ENCODE data around the gene XRCC1. TPM values are rescaled to one million over a fixed set of nuclear protein-coding genes. Genes with fewer than 3 reads are reported as not detected.
A peak's percentile ranks its signal among the peaks of the same experiment; 100 is the strongest.
"Not testable (repeated sequence)": the region's sequence is repeated elsewhere in the genome, so short reads cannot be mapped to it uniquely, and the experiment has no call there.

XRCC1 gene
- total RNA-seq, 1 donor from 2014 or later: 29.6 TPM

DNA sequence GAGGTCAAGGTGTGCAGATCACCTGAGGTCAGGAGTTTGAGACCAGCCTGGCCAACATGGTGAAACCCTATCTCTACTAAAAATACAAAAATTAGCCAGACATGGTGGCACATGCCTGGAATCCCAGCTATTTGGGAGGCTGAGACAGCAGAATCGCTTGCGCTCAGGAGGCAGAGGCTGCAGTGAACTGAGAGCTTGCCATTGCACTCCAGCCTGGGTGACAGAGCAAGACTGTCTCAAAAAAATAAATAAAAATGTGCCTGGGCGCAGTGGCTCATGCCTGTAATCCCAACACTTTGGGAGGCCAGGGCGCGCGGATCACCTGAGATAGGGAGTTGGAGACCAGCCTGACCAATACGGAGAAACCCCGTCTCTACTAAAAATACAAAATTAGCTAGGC lies 51.6 kb downstream of the XRCC1 start:
- intact Hi-C loops (cut with micrococcal nuclease); H3K27me3 Mint-ChIP-seq; H3K27ac Mint-ChIP-seq; DNase-seq; H3K4me3 Mint-ChIP-seq; H3K9me3 Mint-ChIP-seq: not testable (repeated sequence)
- Mint-ChIP-seq H3K4me1 (peaks cover 31% of the 10 kb centered on the region), H3K36me3 (ENCODE audit: low read depth) (peaks cover 15% of the 10 kb centered on the region)

DNA sequence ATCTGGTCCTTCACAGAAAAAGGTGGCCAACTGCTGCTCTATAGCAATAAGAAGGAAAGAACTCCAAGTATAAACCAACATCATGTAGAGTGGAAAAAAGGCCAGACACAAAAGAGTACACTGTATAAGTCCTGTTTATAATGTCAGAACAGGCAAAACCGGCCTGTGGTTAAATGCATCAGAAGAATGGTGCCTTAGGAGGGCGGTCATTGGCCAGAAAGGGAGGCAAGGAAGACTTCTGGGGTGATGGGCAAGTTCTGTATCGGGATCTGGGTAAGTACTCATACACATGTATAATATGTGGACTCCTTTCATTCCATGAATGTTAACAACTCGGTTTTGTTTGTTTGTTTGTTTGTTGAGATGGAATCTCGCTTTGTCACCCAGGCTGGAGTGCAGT lies 52.4 kb downstream of the XRCC1 start:
- Mint-ChIP-seq H3K4me1 (peaks cover 28% of the 10 kb centered on the region), H3K36me3 (ENCODE audit: low read depth) (peaks cover 15% of the 10 kb centered on the region), H3K27ac (no peak overlapping the region), H3K4me3 (peak overlapping the region; percentile 25), H3K27me3 (no peaks in the 10 kb centered on the region), H3K9me3 (no peaks in the 10 kb centered on the region)
- no peak for DNase-seq
- intact Hi-C loops (cut with micrococcal nuclease): no loop called here

DNA sequence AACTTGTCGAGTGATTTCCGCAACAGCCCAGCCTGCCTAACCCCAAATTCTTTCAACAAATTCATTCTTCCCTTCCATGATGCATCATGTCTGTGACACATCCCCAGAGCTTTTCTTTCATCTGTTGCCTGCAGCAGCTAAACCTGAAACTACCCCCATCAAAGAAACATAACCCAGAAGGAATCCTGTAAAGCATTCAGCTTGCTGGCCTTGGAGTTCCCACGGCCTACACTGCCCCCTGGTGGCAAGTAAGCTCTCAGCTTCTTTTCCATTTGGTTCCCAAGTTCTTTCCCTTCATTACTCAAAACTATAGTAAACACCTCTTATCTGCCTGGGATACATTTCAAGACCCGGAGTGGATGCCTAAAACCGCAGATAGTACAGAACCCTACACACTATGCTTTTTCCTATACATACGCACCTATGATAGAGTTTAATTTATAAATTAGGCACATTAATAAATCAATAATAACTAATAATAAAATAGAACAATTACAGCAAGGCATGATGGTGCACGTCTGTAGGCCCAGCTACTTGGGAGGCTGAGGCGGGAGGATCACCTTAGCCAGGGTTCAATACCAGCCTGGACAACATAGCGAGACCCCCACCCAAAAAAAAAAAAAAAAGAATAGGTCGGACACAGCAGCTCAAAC lies 55.8 kb downstream of the XRCC1 start:
- H3K4me1 Mint-ChIP-seq: peaks cover 16% of the 10 kb centered on the region

DNA sequence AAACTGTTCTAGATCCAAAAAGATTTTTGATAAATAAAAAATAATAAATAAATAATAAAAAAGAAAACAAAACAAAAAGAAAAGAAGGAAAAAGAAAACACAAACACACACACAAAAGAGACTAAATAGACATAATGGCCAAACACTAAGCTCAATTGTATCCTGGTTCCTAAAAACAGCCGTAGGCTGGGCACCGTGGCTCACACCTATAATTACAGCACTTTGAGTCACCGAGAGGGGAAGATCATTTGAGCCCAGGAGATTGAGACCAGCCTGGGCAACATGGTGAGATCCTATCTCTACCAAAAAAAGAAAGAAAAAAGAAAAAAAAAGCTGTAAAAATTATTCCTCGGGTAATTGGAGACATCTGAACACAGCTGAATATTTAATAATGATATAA lies 57.3 kb downstream of the XRCC1 start:
- Mint-ChIP-seq H3K4me3 (no peak overlapping the region), H3K4me1 (peaks cover 12% of the 10 kb centered on the region), H3K36me3 (ENCODE audit: low read depth) (peaks cover 20% of the 10 kb centered on the region), H3K9me3 (no peaks in the 10 kb centered on the region), H3K27me3 (no peaks in the 10 kb centered on the region), H3K27ac (no peak overlapping the region)
- no peak for DNase-seq
- intact Hi-C loops (cut with micrococcal nuclease): no loop called here

More for the DNA sequence above, 55.8 kb downstream of the XRCC1 start:
- Mint-ChIP-seq H3K27me3 (no peaks in the 10 kb centered on the region), H3K27ac (peak overlapping the region; percentile 57), H3K36me3 (ENCODE audit: low read depth) (peaks cover 18% of the 10 kb centered on the region), H3K4me3 (no peak overlapping the region), H3K9me3 (no peaks in the 10 kb centered on the region)
- intact Hi-C loops (cut with micrococcal nuclease): loop anchor here (1.0 kb wide), 3 partner anchors 15 to 86 kb away; partner anchors contain the start of gene PHLDB3
- peak; percentile 93 for DNase-seq

DNA sequence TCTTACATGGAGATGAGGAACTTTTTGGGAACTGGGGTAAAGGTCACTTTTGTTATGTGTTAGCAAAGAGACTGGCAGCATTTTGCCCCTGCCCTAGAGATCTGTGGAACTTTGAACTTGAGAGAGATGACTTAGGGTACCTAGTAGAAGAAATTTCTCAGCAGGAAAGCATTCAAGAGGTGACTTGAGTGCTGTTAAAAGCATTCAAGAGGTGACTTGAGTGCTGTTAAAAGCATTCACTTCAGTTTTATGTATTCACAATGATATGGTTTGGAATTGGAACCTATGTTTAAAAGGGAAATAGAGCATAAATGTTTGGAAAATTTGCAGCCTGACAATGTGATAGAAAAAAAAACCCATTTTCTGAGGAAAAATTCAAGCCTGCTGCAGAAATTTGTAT lies 62.9 kb downstream of the XRCC1 start:
- H3K36me3 Mint-ChIP-seq (ENCODE audit: low read depth): peaks cover 37% of the 10 kb centered on the region
- H3K27ac Mint-ChIP-seq; H3K4me1 Mint-ChIP-seq; intact Hi-C loops (cut with micrococcal nuclease); H3K27me3 Mint-ChIP-seq; DNase-seq; H3K4me3 Mint-ChIP-seq; H3K9me3 Mint-ChIP-seq: not testable (repeated sequence)

DNA sequence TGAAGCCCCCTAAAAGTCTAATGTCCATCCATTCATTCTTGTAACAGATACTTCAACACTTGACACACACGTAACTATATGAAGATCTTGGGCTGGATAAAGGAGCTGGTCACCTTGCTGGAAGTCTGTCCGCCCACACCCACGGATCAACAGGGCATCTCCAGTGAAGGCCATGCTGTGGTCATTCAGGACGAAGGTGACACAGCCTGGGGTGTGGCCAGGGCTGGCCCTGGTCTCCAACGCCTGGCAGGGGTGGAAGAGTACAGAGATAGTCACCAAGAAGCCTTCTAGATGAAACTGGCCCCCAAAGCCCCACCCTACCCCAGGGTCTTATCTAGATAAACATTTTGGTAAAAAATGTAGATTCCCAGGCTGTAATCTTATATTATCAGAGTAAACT lies 64.0 kb downstream of the XRCC1 start:
- no peak for DNase-seq
- H3K27ac Mint-ChIP-seq: no peak overlapping the region
- peaks cover 1% of the 10 kb centered on the region for H3K4me1 Mint-ChIP-seq
- H3K4me3 Mint-ChIP-seq: no peak overlapping the region
- intact Hi-C loops (cut with micrococcal nuclease): no loop called here
- no peaks in the 10 kb centered on the region for H3K27me3 Mint-ChIP-seq
- no peaks in the 10 kb centered on the region for H3K9me3 Mint-ChIP-seq
- H3K36me3 Mint-ChIP-seq (ENCODE audit: low read depth): peaks cover 36% of the 10 kb centered on the region

DNA sequence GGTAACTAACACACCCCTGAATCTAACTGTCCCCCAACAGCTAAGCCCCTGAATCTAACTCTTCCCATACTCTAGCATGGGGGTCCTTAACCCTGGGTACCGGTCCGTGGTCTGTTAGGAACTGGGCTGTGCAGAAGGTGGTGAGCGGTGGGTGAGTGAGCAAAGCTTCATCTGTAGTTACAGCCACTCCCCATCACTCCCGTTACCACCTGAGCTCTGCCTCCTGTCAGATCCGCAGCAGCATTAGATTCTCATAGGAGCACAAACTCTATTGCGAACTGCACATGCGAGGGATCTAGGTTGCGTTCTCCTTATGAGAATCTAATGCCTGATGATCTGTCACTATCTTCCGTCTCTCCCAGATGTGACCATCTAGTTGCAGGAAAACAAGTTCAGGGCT lies 64.6 kb downstream of the XRCC1 start:
- Mint-ChIP-seq H3K36me3 (ENCODE audit: low read depth) (peaks cover 40% of the 10 kb centered on the region), H3K4me1 (peaks cover 4% of the 10 kb centered on the region), H3K4me3 (no peak overlapping the region), H3K27ac (no peak overlapping the region), H3K9me3 (no peaks in the 10 kb centered on the region), H3K27me3 (no peaks in the 10 kb centered on the region)
- no peak for DNase-seq
- intact Hi-C loops (cut with micrococcal nuclease): no loop called here

DNA sequence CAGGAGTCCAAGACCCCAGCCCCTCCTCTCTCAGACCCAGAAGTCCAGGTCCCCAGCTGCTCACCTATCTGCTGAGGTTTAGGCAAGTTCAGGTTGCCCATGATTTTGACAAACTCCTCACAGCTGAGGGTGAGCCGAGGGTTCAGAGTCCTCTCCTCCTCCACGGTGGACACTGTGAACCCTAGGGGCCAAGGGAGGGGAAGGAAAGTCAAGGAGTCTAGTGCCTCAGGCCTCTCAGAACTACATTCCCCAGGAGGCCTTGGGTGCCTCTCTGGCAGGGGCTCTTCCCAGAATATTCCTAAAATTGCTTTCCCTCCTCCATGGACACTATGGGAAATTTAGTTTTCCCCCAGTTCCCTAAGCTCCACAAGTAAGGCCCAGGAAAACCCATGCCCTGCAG lies 67.4 kb downstream of the XRCC1 start:
- DNase-seq: no peak
- Mint-ChIP-seq H3K4me3 (no peak overlapping the region), H3K36me3 (ENCODE audit: low read depth) (peaks cover 40% of the 10 kb centered on the region), H3K4me1 (peaks cover 21% of the 10 kb centered on the region), H3K27me3 (no peaks in the 10 kb centered on the region), H3K9me3 (no peaks in the 10 kb centered on the region), H3K27ac (no peak overlapping the region)
- intact Hi-C loops (cut with micrococcal nuclease): no loop called here

DNA sequence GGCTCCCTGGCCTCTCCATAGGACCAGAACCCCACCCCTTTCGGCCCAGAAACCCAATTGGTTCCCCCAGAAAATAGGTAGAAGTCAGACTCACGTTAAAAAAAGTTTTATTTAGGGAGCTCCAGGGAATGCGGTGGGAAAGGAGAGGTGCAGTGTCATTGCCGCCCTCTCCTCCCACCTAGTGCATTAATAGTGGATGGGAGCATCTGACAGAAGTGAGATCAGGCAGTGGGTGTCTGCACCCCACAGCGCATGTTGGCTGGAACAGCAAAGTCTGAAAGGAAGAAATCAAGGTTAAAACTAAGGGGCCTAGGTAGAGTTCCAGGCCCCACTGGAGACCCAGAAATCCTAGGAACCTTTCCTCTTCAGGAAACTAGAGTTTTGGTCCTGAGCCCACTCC lies 68.7 kb downstream of the XRCC1 start:
- intact Hi-C loops (cut with micrococcal nuclease): no loop called here
- H3K4me3 Mint-ChIP-seq: no peak overlapping the region
- DNase-seq: no peak
- H3K27ac Mint-ChIP-seq: peak overlapping the region; percentile 20
- no peaks in the 10 kb centered on the region for H3K9me3 Mint-ChIP-seq
- H3K4me1 Mint-ChIP-seq: peaks cover 23% of the 10 kb centered on the region
- peaks cover 45% of the 10 kb centered on the region for H3K36me3 Mint-ChIP-seq (ENCODE audit: low read depth)
- H3K27me3 Mint-ChIP-seq: no peaks in the 10 kb centered on the region

DNA sequence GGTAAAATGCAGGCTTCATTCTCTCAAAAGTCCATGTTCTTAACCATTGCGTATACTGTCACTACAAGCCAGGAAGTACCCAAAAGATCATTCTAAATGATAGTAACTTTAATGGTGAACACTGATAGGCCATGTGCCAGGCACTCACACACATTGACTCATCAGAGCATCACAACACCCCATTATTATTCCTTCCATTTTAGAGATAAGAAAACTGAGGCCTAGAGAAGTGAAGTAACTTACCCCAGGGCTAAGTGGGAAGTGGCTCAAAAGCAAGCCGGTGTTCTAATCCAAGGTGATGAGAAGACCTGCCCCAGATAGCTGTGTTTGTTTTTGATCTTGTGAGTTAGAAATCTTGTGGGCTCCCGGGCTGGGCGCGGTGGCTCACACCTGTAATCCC lies 69.4 kb downstream of the XRCC1 start:
- intact Hi-C loops (cut with micrococcal nuclease): loop anchor here (2.0 kb wide), 1 partner anchor 27 kb away; the partner anchor contains the start of gene ZNF575
- H3K27ac Mint-ChIP-seq: no peak overlapping the region

DNA sequence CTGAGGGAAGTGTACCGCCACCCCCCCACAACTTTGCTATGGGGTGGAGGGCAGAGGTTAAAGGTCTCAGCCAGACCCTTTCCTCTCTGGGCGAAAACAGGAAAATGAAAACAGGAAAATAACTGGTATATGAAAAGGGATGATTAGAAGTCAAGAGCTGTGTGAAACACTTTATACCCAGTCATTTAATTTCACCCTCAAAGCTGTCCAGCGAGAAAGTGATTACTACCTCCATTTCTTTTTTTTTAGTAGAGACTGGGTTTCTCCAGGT lies 70.2 kb downstream of the XRCC1 start:
- H3K27ac Mint-ChIP-seq: peak overlapping the region; percentile 48
- no peaks in the 10 kb centered on the region for H3K27me3 Mint-ChIP-seq
- DNase-seq: no peak
- H3K4me1 Mint-ChIP-seq: peaks cover 25% of the 10 kb centered on the region
- no peaks in the 10 kb centered on the region for H3K9me3 Mint-ChIP-seq
- intact Hi-C loops (cut with micrococcal nuclease): loop anchor here (2.0 kb wide), 1 partner anchor 28 kb away; the partner anchor contains the start of gene ZNF575
- H3K4me3 Mint-ChIP-seq: peak overlapping the region; percentile 93
- H3K36me3 Mint-ChIP-seq (ENCODE audit: low read depth): peaks cover 40% of the 10 kb centered on the region

More for the DNA sequence above, 69.4 kb downstream of the XRCC1 start:
- Mint-ChIP-seq H3K36me3 (ENCODE audit: low read depth) (peaks cover 41% of the 10 kb centered on the region), H3K4me1 (peaks cover 23% of the 10 kb centered on the region), H3K9me3 (no peaks in the 10 kb centered on the region), H3K4me3 (no peak overlapping the region), H3K27me3 (no peaks in the 10 kb centered on the region)
- no peak for DNase-seq

DNA sequence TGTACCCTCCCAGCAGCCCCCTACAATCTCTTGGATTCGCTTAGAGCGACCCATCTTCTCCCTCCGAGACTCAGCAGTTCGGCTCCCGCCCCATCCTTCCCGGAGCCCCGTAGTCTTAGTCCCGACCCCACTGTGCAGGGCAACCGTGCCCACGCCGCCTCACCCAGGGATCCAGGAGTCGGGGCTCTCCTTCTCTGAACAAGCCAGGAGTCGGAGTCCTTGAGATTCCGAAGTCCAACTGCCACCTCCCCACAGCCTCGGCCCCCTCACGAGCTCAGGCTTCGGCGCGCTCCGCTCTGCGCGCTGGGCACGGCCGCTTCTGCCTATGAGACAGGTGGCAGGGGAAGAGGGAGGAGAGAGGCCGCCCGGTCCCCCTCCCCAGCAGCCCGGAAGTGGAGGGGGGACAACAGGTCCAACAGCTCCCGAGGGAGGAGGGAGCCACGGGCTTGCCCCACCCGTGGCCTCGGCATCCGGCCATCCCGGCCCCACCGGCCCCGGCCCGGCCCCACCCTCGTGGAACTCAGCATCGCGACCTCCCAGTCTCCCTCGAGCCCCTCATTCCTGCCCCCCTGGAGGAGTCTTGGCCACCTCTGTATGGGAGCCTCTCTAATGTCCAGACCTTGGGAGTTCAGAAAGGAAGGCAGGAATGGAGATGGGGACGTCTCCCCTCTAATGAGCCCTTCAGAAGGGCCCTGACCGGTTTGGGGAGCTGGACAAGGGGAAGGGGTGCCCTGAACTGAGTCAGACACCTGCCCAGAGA lies 70.7 kb downstream of the XRCC1 start, which contains the start of gene PHLDB3:
PHLDB3 (minus strand) TSS at position 321 of the 760 bp plus-strand sequence. CDS start 628 bp downstream, outside the sequence.
- Mint-ChIP-seq H3K4me1 (peaks cover 25% of the 10 kb centered on the region), H3K4me3 (peak within 1 kb of the TSS; percentile 93), H3K27me3 (no peaks in the 10 kb centered on the region), H3K36me3 (ENCODE audit: low read depth) (peaks cover 35% of the 10 kb centered on the region), H3K9me3 (no peaks in the 10 kb centered on the region), H3K27ac (peak within 1 kb of the TSS; percentile 94)
- DNase-seq: peak; percentile 85
- intact Hi-C loops (cut with micrococcal nuclease): loop anchor here (1.0 to 2.0 kb wide), 4 partner anchors 15 to 57 kb away; partner anchors contain the start of gene ZNF575

DNA sequence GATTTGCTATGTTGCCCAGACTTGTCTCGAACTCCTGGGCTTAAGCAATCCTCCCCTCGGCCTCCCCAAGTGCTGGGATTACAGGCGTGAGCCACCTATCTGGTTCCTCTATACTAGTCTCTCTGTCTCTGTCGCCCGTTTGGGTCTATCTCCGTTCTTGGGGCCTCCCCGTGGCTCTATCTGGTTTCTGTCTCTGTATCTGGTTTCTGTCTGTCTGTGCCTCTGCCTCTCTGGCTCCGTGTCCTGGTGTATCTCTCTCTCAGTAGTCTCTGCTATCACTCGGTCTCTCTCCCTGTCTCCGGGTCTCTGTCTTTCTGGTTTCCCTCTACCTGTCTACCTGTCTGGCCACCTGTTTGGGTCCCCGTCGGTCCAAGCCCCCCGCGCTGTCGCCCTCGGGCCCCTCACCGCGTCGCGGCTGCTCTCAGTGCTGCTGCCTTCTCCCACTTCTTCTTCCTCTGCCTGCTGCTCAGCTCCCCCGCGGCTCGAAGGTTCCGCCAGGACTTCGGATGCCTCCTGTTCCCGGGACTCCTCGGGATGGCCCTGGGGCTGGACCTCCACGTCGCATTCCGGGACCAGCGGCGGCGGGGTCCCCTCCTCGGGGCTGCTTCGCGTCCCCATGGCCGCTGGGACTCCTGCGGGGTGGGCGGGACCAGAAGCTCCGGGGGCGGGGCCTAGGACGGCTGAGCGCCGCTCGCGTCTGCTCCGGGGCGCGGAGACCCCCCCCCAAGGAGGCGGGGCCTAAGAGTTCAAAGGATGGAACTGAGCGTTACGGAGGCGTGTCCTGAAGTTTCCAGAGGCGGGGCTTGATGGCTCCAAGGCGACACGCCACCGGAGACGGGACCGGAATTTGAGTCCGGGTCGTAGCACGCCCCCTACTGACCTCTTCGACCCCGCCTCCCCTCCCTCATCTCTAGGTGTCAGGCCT lies 71.6 kb downstream of the XRCC1 start:
- Mint-ChIP-seq H3K27ac (peak overlapping the region; percentile 94), H3K4me1 (peaks cover 25% of the 10 kb centered on the region), H3K27me3 (no peaks in the 10 kb centered on the region), H3K4me3 (peak overlapping the region; percentile 93), H3K9me3 (no peaks in the 10 kb centered on the region), H3K36me3 (ENCODE audit: low read depth) (peaks cover 36% of the 10 kb centered on the region)
- intact Hi-C loops (cut with micrococcal nuclease): loop anchor here (1.0 to 2.0 kb wide), 5 partner anchors 16 to 56 kb away; partner anchors contain the start of gene ZNF575
- peak; percentile 100 for DNase-seq

Measured in activated CD4-positive, alpha-beta T cell treated with anti-CD3 and anti-CD28 coated beads, Interleukin-2, amount 10 ng/mL, durations not matched to agents 24 days and 14 days (primary cell).